NCI-H2196 (cell line): ENCODE data around the gene GNB1.
A peak's percentile ranks its signal among the peaks of the same experiment; 100 is the strongest.

Experiments
- DNase-seq: peaks from one replicate; lab custom pipeline; 2025; ENCODE audit not compliant: unreplicated experiment; lab: John Stamatoyannopoulos, UW

Gene GNB1

DNA sequence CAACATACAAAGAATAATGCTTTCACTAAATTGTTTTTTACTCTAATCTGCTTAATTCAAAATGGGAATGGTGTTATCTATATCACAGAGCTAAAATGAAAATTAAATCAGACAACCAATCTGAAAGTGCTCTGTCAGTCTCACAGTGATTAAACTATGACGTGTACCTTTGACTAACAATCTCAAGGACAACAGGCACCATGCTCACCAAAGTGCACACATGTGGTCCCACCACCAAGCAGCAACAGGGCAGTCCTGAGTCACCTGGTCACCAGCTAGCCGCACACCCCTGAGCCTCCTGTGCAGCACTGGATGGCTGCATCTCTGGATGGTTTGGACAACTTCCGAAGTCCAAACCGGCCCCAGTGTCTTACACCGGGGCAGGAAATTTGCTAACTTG lies 58.1 kb downstream of the GNB1 start:
- DNase-seq, result no peak

DNA sequence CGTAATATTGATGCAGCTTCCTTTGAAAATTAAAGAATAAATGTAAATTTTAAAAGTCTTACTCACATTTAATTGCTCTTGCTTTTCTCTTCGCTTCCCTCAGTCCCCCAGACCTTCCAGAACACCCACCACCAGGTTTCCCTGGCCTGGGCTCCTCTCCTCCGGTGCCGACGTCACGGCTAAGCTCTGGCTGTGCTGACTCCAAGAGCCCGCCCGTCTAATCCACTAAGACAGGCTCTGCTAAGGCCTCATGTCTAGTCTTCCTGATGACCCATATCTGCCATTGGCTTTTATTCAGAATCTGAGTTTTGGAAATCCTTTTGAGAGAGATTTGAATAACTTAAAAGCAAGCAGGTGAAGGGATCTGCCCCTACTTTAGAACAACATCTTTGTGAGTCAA lies 58.7 kb downstream of the GNB1 start:
- DNase-seq, result no peak

GRCh38 chr1:1827089-1827848 lies 63.6 kb downstream of the GNB1 start:
- DNase-seq, result no peak

DNA sequence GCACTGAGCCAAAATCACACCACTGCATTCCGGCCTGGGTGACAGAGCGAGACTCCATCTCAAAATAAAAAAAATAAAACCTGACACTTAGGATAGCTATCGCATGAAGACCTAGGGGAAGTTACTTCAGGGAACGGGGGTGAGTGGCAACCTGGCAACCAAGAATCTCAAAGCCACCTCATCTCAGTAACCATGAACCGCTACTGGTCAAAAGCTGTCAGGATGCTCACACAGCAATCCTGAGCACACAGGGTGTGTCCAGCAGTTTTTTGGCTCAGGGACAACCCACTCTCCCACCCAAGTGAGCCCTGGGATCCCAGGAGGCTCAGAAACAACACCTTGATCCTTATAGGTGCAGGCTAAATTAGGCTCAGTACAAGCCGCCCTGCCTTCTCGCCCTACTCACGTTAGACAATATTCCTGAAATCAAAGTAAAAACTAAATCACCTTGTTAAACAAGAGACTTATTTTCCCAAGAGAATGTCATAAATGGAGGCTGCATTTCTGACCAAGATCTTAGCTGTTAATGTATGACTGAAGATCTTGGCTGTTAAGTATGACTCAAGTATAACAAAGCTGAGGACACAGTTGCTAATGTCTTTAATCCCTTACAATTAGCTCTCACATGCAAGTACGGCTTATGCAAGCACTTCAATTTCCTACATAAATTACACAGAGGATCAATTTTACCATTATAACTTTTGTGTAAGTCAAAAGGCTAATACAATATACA lies 64.4 kb downstream of the GNB1 start:
- no peak for DNase-seq

GRCh38 chr1:1825217-1825616 lies 65.7 kb downstream of the GNB1 start:
- no peak for DNase-seq

GRCh38 chr1:1819762-1820161 lies 71.1 kb downstream of the GNB1 start:
- DNase-seq, result no peak

- no peak for DNase-seq
Observed at GRCh38 chr1:1817221-1817620, 73.7 kb downstream of the GNB1 start.

DNA sequence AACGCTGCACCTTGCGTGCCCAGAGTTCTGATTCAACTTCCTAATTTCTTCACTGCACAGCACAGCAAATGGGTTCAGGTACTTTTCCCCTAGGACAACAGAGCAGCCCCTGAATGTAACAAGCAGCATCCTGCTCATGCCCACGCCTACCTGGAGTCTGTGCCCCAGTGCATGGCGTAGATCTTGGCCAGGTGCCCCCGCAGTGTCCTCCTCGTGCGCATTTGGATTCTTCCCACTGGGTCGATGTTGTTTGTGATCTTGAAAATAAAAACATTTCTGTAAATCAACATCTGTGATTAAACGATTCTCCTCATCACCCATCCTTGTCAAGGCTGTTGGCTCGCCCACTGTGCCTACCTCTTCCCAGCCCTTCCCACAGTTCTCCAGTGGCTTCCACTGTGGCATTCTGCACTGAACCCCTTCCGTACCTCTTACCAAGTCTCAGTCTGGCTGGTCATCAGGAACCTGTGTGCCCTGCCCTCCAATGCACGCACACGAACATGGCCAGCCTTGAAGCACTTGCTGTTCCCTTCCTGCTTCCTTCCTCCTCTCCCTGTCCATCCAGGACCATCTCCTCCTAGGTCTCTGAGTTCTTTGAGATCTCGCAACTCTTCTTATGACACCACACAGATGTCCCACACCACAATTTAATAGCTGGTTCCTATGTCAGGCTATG lies 75.1 kb downstream of the GNB1 start:
- DNase-seq, result no peak

GRCh38 chr1:1809489-1809888 lies 81.4 kb downstream of the GNB1 start:
- no peak for DNase-seq

- DNase-seq, result no peak
Observed at GRCh38 chr1:1808206-1808605, 82.7 kb downstream of the GNB1 start.

- no peak for DNase-seq
Observed at GRCh38 chr1:1806890-1807289, 84.0 kb downstream of the GNB1 start.

DNA sequence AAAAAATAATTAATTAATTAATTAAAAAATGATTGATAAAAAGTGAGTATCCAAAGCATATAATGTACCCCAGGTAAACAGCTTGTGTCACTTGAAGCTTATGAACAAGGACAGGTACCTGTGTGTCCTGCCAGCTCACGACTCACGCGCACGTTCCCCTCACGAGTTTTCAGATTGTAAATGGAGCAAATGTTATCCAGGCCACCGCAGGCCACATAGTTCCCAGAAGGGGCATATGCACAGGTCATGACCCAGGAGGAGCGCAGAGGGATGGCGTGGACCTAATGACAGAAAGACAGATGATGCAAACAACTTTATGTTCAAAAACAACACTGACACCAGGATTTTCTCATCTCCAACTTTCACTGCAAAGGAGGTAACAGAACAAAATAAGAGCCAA lies 86.6 kb downstream of the GNB1 start:
- DNase-seq, result no peak

- no peak for DNase-seq
Observed at GRCh38 chr1:1802871-1803270, 88.0 kb downstream of the GNB1 start.

GRCh38 chr1:1799716-1800115 lies 91.2 kb downstream of the GNB1 start:
- no peak for DNase-seq

DNA sequence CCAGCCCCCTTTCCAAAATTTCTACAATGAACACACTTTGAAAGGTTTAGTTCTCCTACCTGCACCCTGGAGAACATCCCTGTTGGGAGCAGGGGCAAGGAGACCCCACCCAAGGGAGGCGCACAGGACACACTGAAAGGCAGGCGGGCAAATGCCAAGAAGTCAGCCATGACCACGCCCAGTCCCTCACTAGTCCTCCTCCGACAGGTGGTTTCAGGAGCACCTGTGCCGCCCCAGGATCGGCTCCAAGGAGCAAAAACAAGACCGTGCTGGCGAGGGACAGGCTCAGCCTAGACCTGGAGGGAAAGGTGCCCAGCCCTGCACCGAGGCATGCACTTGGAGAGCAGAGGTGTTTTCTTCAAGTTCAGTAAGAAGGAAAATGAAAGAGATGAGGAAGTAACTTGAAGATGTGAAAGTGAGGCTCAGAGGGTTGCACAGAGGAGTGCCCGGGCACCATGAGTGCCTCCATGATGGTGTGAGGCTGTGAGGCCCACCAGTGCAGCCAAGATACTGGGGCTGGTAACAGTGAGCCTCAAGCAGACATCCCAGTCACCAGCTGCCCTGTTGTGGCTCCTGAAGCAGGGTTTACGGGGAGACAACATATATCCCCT lies 93.1 kb downstream of the GNB1 start:
- DNase-seq, result no peak

GRCh38 chr1:1796466-1796865 lies 94.4 kb downstream of the GNB1 start:
- DNase-seq, result no peak

GRCh38 chr1:1794999-1795398 lies 95.9 kb downstream of the GNB1 start:
- no peak for DNase-seq

DNA sequence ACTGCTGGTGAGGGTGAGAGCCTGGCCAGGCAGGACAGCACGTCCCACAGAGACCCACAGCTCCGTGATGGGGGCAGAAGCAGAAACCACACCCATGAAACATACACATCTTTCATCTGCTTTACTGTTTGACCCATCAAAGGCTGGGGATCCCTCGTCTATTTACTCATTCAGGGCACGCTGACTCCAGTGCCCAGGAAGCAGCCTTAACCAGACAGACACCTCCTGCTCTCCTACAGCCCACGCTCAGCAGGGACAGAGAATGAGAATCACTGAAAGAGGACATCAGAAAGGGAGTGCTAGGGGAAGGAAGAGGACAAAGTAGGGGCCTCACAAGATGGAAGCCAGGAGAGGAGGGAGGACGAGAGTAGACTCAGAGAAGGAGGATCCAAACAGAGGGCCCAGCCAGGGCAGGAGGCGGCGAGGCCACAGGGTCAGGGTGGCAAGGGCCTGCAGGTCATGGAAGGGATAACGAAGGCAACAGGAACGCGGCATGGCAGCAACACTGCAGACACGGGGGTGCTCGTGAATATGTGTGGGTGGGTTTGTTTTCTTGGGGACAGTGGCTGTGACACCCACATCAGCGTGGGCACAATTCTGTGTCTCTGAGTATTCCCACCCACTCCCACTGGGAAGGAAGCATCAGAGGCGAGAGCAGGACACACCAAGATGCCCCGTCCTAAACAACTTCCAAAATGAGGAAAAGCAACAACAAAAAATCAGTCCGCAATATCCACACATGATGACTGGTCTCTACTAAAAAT lies 97.2 kb downstream of the GNB1 start:
- no peak for DNase-seq

DNA sequence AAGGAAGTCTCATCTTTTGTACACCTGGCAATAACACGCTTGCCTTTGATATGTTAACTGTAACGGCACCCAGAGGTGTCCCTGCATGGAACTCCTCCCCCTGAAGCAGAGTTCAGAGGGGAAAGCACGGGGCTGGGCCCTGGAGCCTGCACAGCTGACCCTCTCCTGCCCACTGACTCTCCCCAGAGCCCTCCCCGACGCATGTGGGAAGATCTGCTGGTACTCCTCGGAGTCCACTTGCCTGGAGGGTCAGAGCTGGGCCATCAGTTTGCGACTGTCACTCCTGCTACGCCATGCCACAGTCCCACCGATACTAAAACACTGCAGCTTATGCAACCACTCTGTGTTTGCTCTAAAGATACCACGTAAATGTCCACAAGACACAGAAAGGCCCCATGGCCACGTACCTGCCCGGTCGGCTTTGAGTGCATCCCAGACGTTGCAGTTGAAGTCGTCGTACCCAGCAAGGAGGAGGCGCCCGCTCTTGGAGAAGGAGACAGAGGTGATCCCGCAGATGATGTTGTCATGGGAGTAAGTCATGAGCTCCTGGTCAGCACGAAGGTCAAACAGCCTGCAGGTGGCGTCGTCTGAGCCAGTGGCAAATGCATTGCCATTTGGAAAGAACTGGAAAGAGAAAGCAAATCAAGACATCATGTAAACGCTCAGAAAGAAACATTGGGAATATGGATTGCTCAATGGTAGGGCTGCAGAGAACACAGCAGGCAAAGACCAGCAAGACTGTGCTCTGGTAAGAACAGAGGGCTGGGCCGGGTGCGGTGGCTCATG lies 102.0 kb downstream of the GNB1 start:
- DNase-seq, result peak; percentile 56

DNA sequence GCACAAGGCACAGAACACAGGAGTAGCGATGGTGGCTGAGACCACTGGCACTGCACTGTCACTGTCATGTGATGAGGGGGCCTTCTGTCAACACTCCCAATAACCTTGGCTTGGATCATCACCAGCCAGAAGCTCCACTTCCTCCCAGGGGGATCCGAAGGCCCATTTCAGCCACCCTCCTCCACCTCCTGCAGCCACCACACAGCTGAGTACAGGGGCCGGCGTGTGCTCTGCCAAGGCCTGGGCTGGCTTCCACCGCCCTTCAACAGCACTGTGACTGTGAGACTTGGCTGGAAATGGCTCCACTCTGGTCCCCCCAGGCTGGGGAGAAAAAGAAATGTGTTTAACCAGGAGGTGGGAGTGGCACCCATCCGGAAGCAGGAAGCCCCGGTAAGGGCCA lies 102.8 kb downstream of the GNB1 start:
- DNase-seq, result no peak
